Activated CD4-positive, alpha-beta T cell treated with anti-CD3 and anti-CD28 coated beads, Interleukin-2, amount 10 ng/mL, durations not matched to agents 24 days and 14 days (primary cell): ENCODE results near the gene PDIA2. TPM values are rescaled to one million over a fixed set of nuclear protein-coding genes. Genes with fewer than 3 reads are reported as not detected.
"Not testable (repeated sequence)": the region's sequence is repeated elsewhere in the genome, so short reads cannot be mapped to it uniquely, and the experiment has no call there.

ENCODE experiments used
- DNase-seq: peaks from one replicate; pipeline ENCODE4 v3.0.0; 2022
- H3K27ac Mint-ChIP-seq: one replicate; pipeline ENCODE4 v1.8.0; 2022; ENCODE audit warnings: mild to moderate bottlenecking, mixed read lengths
- H3K27me3 Mint-ChIP-seq: one replicate; pipeline ENCODE4 v1.8.0; 2022; ENCODE audit warnings: mixed read lengths
- H3K36me3 Mint-ChIP-seq: one replicate; pipeline ENCODE4 v1.8.0; 2022; ENCODE audit warnings: low read depth, mild to moderate bottlenecking, mixed read lengths
- H3K4me1 Mint-ChIP-seq: one replicate; pipeline ENCODE4 v1.8.0; 2021; ENCODE audit warnings: mixed read lengths
- H3K4me3 Mint-ChIP-seq: one replicate; pipeline ENCODE4 v1.8.0; 2022; ENCODE audit warnings: mild to moderate bottlenecking, moderate library complexity, mixed read lengths
- H3K9me3 Mint-ChIP-seq: one replicate; pipeline ENCODE4 v1.8.0; 2021; ENCODE audit warnings: mixed read lengths
- intact Hi-C: fragments of 100-400 bp; cut with micrococcal nuclease; formaldehyde crosslinking; loops from one replicate; pipeline ENCODE4 v1.15.1; 2023
- total RNA-seq: library from RNA; stranded (reverse); gene quantifications from 2 replicates; pipeline ENCODE4 v1.2.3, GENCODE V29; 2022

The PDIA2 gene
- total RNA-seq, 1 donor from 2014 or later = not detected

DNA sequence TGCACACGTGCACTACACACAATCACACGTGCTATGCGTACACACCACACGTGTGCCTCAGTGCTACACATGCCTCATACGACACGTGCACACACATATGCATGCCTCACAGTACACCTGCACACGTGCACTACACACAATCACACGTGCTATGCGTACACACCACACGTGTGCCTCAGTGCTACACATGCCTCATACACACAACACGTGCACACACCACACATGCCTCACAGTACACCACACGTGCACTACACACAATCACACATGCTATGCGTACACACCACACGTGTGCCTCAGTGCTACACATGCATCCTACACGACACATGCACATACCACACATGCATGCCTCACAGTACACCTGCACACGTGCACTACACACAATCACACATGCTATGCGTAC lies 15.4 kb upstream of the PDIA2 start:
- H3K4me1 Mint-ChIP-seq, H3K36me3 Mint-ChIP-seq, intact Hi-C loops, DNase-seq, H3K27ac Mint-ChIP-seq, H3K4me3 Mint-ChIP-seq, H3K9me3 Mint-ChIP-seq, H3K27me3 Mint-ChIP-seq: not testable (repeated sequence)

DNA sequence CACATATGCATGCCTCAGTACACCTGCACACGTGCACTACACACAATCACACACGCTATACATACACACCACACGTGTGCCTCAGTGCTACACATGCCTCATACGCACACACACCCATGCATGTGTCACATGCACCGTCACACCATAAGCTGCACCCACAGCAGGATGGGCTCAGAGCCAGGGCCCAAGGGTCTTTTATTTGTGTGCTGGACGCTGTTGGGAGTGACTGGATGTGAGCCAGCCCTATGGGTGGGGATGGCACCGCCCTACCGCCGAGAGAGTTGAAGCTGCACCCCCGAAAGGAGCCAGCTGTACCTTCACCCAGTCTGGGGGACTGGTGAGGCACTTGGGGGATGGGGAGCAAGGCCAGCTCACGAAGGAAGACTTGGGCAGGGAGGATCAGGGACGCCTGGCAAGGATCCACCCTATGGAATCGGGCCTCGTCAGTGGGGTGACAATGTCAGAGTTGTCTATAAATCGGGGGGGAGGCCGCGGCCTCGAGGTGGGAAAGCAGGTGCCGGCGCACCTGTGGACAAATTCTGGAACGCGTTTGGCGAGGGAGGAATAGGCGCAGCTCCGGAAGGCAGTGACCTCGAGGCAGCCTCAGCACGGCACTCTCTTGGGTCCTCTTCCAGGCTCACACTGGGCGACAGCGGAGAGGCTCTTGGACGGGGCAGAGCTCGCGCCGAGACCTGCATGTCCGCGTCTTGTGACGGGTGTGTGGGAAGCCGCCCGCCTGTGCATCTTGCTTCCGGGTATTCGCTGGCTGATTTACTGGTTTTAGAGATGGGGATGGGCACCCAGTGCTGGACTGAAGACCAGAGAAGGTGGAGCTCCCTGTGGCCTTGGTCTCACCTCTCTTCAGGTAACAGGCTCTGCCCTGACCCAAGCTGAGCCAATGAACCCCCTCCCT lies 14.6 kb upstream of the PDIA2 start:
- H3K4me1 Mint-ChIP-seq = no peaks in the 10 kb centered on the region
- no peaks in the 10 kb centered on the region for H3K9me3 Mint-ChIP-seq
- peaks cover 2% of the 10 kb centered on the region for H3K27me3 Mint-ChIP-seq
- H3K4me3 Mint-ChIP-seq = no peak overlapping the region
- intact Hi-C loops = no loop called here
- DNase-seq = no peak
- no peaks in the 10 kb centered on the region for H3K36me3 Mint-ChIP-seq
- H3K27ac Mint-ChIP-seq = no peak overlapping the region

DNA sequence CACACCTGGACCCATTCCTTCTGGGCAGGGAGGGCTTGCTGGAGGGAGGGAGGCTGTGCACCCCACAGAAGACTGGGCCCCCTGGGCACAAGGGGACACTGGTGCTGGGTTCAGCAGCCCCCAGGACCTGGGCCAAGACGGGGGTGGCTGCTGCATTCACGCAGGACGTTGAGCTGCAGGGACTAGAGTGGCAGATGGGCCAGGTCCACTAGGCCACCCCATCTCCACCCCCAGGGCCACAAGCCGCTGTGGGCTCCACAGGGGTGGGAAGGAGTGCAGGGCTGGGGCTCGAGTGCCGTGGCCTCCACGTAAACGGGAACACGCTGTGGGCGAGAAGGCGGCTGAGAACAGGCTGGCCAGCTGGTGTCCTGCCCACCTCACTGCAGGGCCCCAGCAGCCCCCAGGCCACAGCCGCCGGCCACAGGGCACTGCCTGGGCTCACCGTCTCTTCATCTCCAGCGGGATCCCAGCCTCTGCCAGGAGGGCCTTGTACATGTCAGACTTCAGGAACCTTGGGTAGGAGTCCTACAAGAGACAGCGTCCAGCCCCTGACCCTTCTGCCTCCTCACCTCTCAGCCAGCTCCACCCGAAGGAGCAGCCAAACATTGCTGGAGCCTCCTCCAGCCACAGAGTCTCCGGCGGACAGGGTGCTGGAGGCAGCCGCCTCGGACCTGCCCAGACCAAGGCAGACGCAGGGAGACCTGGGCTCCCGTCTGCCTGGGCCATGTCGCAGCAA lies 13.7 kb upstream of the PDIA2 start:
- Mint-ChIP-seq H3K27ac (no peak overlapping the region), H3K36me3 (no peaks in the 10 kb centered on the region), H3K9me3 (no peaks in the 10 kb centered on the region), H3K4me3 (no peak overlapping the region), H3K27me3 (peaks cover 2% of the 10 kb centered on the region), H3K4me1 (no peaks in the 10 kb centered on the region)
- intact Hi-C loops = no loop called here
- no peak for DNase-seq

DNA sequence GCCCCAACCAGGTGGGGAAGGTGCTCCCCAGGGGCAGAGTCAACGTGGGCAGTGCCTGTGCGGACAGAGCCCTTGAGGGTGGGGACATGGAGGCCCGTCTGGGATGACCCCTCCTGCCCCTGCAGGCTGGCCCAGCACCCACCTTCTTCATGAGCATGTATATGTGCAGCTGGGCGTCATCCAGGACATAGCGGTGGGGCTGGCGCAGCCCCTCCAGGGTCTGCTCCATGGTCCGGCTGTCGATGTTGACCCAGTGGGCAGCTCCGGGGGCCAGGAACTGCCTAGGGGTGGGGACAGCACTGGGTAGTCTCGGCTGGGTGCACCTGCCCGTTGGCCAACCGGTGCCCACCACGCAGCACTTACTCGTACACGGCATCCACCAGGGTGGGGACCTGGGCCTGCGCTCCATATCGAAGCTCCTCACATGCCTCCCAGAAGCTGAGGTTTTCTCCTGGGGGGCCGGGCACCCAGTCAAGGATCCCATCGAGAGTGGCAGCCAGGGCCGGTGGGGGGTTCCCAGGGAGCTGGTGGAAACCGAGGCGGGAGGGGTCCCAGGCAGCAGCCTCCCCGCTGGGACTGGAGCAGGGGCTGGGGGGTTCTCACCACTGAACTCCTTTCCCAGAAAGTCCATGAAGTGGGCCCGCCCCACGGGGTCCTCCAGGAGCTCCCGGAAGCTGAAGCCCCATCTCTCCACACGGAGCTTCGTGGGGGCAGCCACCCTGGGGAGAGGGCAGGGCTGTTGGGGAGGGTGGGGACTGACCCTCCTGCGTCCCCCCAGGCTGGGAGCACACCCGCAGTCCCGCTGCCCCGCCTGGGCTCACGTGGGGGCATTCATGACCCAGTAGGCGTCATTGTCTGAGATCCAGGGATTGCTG lies 12.3 kb upstream of the PDIA2 start:
- Mint-ChIP-seq H3K36me3 (no peaks in the 10 kb centered on the region), H3K4me3 (no peak overlapping the region), H3K4me1 (no peaks in the 10 kb centered on the region), H3K27ac (no peak overlapping the region), H3K9me3 (no peaks in the 10 kb centered on the region), H3K27me3 (peaks cover 3% of the 10 kb centered on the region)
- intact Hi-C loops = no loop called here
- no peak for DNase-seq

DNA sequence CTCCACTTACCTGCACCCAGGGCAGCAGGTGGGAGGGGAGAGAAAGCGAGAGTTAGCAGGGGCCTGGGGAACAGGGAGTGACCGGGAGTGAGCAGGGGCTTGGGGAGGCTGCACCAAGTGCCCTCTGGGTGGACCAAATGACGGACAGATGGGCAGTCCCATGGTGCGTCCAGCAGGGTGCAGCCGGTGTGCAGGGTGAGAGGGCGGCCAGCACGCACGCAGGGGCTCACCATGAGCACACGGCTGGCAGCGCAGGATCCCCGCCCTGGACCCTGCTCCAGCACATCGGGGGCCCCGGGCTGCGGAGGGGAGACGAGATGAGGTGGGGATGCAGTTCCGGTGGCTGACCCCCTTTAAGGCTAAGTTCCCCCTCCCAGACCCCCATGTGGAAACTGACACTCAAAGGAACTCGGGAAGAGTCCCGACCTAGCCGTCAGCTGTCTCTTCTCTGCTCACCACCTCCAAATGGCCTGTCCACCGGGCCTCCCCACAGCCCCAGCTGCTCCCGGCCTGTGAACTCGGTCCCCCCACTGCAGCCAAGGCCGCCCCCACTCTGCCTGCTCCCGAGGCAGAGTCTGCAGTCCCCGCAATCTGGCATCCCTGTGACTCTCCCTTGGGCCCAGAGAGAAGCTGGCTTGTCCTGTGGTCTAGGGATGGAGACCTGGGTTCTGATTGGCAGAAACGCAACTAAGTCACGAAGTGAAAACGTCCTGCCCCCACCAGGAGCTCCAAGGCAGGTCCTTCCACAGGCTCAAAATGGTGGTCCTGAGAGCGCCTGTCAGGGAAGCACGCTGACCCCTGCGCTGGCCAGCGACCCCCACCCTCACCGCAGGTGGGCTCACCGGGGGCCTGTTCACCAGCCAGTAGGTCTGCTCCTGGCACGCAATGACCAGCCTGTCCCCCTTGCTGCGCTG lies 10.1 kb upstream of the PDIA2 start:
- Mint-ChIP-seq H3K36me3 (no peaks in the 10 kb centered on the region), H3K4me1 (no peaks in the 10 kb centered on the region), H3K27ac (no peak overlapping the region), H3K9me3 (no peaks in the 10 kb centered on the region), H3K27me3 (peaks cover 17% of the 10 kb centered on the region), H3K4me3 (no peak overlapping the region)
- intact Hi-C loops = no loop called here
- DNase-seq = no peak

DNA sequence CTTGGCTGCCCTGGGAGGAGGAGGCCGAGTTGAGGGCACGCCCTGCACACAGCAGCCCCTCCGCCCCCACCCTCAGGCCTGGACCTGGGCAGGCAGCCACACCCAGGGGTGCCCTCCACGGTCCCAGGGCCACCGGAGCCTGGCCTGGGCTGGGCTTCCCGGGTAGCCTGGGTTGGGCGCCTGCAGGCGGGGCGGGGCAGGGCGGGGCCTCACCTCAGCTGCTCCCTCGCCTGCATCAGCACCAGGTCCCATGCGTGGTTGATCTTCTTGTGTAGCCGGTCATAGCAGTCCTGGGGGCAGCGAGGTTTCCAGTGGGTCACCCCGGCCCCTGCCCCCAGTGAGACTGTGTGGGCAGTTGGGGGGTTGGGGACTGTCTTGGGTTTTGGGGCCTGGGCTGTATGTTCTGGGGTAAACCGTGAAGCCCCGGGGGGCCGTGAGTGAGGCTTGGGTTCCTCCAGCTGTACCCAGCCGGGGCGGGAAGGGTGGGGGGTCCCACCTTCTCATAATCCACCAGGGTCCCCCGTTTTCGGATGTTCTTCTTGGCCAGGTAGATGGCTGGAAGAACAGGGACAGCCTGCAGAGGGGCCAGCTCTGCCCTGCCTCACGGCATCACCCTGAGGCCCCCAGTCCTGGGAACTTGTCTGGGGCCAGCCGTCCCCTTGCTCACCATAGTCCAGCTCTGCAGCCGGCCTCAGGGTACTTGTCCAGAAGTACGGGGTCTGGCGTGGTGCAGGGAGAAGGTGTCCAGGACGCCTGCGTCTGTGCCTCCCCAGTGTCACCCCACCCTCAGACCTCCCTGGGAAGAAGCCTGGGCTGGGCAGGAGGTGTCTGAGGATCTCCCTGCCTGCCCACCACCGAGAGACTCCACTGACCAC lies 9.2 kb upstream of the PDIA2 start:
- Mint-ChIP-seq H3K4me1 (no peaks in the 10 kb centered on the region), H3K27ac (no peak overlapping the region), H3K9me3 (no peaks in the 10 kb centered on the region), H3K27me3 (peaks cover 21% of the 10 kb centered on the region), H3K4me3 (no peak overlapping the region), H3K36me3 (no peaks in the 10 kb centered on the region)
- intact Hi-C loops = no loop called here
- no peak for DNase-seq

DNA sequence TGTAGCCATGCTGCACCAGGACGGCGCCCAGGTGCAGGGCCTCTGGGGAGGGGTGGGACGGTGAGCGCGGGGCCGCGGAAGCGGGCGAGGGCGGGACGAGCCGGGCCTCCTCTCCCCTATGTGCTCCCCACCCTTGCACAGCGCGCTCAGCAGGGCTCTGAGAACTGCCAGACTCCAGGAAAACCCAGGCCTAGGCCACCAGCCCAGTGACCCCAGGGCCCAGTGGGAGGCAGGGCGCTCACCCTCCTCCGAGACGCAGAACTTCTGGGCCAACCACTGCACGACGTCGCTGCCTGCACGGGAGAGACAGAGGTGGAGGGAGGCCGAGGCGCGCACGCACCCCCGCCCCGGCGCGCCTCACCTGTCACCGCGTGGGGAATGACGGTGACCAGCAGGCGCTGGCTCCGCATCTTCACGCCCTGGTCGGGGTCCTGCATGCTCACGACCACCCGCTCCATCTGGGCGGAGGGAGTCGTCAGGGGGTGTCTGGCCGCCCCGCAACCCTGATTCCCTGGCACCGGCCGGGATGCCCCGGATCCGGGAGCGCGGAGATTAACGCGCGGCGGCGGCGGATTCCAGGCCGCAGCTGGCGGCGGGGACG lies 7.8 kb upstream of the PDIA2 start:
- H3K27me3 Mint-ChIP-seq = peaks cover 25% of the 10 kb centered on the region
- H3K4me1 Mint-ChIP-seq = peaks cover 3% of the 10 kb centered on the region
- no peak for DNase-seq
- no peak overlapping the region for H3K27ac Mint-ChIP-seq
- H3K9me3 Mint-ChIP-seq = no peaks in the 10 kb centered on the region
- peak overlapping the region; percentile 45 for H3K4me3 Mint-ChIP-seq
- intact Hi-C loops = no loop called here
- no peaks in the 10 kb centered on the region for H3K36me3 Mint-ChIP-seq

DNA sequence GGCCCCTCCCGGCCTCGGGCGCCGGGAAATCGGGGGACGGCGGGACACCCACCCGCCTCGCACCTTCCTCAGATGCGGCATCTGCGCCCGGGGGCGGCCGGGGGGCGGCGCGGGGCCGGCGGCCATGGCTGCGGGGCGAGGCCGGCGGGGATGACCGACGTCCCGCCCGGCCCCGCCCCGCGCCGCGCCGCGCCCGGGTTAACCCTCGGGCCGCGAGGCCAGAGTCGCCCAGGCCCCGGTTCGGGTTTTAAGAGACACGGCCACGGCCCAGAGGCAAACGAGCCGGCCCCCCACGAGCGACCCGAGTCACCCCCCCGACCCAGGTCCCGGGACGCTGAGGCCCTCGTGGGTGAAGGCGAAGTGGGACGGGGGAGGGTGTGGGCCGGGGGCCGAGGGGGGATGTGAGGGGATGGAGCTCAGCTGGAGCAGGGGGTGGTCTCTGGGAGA lies 7.2 kb upstream of the PDIA2 start, which contains the start of gene RGS11:
TSS of gene RGS11 (minus strand) at position 159 of the 447 bp plus-strand sequence. CDS start at position 126, 33 bp downstream.
- H3K36me3 Mint-ChIP-seq = no peaks in the 10 kb centered on the region
- H3K27me3 Mint-ChIP-seq = peaks cover 25% of the 10 kb centered on the region
- no peak for DNase-seq
- H3K4me1 Mint-ChIP-seq = peaks cover 3% of the 10 kb centered on the region
- intact Hi-C loops = loop anchor here (2.0 kb wide), 1 partner anchor 41 kb away; the partner anchor contains the start of gene FAM234A
- H3K9me3 Mint-ChIP-seq = no peaks in the 10 kb centered on the region
- H3K27ac Mint-ChIP-seq = no peak within 1 kb of the TSS
- peak within 1 kb of the TSS; percentile 58 for H3K4me3 Mint-ChIP-seq

DNA sequence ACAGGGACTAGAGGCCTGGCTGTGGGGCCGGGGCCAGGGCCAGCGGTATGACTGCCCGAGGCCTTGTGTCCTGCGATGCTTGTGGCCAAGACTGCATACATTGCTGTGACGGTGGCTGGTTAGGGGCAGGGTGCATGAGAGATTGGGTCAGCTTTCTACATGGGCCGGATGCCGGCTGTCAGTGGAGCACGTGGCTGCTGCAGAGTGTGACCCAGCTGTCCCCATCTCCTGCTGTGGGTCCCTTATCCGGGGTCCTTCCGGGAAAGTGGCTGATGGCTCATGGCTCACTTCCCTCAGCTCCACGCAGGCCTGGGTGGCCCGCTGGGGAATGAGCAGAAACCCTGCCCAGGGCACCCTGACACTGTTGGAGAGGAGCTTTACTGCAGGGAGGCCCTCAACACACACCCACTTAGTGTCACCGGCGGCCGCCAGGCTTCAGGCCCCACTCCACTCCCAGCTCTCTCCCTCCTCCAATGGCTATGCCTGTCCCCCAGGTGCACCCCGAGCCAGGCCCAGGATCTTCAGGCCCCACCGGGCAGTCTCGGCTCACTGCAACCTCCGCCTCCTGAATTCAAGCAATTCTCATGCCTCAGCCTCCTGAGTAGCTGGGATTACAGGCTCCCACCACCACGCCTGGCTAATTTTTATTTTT lies 6.4 kb upstream of the PDIA2 start:
- Mint-ChIP-seq H3K27me3 (peaks cover 29% of the 10 kb centered on the region), H3K4me1 (peaks cover 3% of the 10 kb centered on the region), H3K36me3 (no peaks in the 10 kb centered on the region), H3K27ac (no peak overlapping the region), H3K9me3 (no peaks in the 10 kb centered on the region), H3K4me3 (peak overlapping the region; percentile 58)
- no peak for DNase-seq
- intact Hi-C loops = loop anchor here (2.0 kb wide), 1 partner anchor 42 kb away; the partner anchor contains the start of gene FAM234A

DNA sequence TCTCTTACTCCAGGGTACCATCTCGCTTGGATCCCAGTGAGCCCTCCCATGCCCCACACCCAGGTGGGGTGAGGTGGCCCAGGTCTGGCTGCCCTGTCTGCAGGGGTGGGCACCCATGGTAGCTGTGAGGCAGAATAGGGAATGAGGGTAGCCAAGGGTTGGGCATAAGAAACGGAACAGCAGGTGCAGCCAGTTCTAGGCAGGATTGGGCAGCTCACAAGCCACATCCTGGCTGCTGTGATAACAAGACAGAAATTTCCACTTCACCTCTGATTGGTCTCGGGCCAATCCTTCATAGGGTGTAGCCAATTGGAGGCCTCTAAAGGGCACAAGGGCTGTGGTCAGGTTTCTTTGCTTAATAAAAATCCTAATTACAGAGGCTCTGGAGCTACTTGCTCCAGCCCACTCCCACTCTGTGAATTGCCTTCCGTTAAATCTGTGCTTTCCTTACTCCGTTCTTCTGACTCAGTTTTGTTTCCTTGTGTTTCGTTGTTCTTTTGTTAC lies 4.0 kb upstream of the PDIA2 start:
- Mint-ChIP-seq H3K36me3 (no peaks in the 10 kb centered on the region), H3K27ac (no peak overlapping the region), H3K9me3 (no peaks in the 10 kb centered on the region), H3K27me3 (peaks cover 29% of the 10 kb centered on the region), H3K4me1 (peaks cover 3% of the 10 kb centered on the region), H3K4me3 (no peak overlapping the region)
- intact Hi-C loops = no loop called here
- peak; percentile 82 for DNase-seq

DNA sequence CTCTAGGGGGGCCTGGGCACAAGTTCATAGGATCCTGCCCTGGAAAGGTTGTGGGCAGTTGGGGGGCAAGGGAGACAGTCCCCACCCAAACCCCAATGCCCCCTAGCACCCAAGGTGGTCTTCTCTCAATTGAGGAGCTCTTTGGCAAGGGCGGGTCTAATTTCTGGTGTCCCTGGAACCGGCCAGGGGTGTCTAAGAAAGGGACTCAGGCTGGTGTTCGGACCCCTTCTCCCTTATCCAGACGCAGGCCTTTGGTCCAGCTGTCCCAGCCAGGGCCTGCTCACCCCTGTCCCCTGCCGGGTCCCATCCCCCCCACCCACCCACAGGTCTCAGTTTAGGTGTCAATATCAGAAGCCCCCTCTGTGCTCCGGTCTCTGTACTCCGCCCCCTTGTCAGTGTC lies 3.4 kb upstream of the PDIA2 start:
- intact Hi-C loops = no loop called here

More for the DNA sequence above, 3.4 kb upstream of the PDIA2 start:
- no peak for DNase-seq
- no peaks in the 10 kb centered on the region for H3K36me3 Mint-ChIP-seq
- no peak overlapping the region for H3K27ac Mint-ChIP-seq
- no peaks in the 10 kb centered on the region for H3K9me3 Mint-ChIP-seq
- H3K4me1 Mint-ChIP-seq = peaks cover 3% of the 10 kb centered on the region
- H3K4me3 Mint-ChIP-seq = no peak overlapping the region
- H3K27me3 Mint-ChIP-seq = peaks cover 29% of the 10 kb centered on the region
